ENCODE measurements around the gene PRKCZ. TPM values are rescaled to one million over a fixed set of nuclear protein-coding genes. Genes with fewer than 3 reads are reported as not detected.

Gene PRKCZ
- total and polyA plus RNA-seq, 2 of the 4 experiments (the other 2 are of a cell fraction), result 2.0 to 3.5 TPM

DNA sequence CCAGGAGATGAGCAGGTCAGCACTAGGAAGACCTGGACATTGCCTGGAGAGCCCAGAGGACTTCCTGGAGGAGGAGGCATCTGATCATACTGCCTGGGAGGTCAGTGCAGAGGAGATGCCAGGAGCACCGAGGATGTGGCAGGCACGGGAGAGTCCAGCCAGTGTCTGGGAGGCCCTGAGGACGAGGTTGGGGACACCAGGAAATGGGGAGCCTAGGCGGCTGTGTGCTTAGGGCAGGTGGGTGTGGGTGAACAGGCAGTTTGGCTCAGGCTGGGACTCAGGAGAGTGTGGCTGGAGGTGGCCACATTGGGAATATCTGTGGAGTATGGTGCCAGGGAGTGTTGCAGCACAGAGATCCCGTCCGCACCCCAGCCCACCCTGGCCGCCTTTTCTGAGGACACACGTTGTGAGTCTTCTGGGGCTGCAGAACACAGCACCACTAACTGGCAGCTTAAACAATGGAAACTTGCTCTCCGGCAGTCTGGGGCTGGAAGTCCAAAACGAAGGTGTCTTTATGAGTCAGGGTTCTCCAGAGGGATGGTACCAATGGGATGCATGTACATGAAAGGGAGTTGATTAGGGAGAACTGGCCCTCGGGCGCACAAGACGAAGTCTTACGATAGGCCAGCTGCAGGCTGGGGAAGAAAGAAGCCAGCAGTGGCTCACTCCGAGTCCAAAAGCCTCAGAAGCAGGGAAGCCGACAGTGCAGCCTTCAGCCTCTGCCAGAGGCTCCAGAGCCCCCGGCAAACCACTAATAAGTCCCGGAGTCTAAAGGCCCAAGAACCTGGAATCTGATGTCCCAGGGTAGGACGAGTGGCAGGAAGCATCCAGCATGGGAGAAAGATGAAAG lies 86.4 kb downstream of the PRKCZ start:
- dilution Hi-C loops (cut with HindIII; ENCODE audit: low sequenced_read_pairs, unreplicated experiment), result no loop called here
- peaks cover 9% of the 10 kb centered on the region for H3K9me1 ChIP-seq (ENCODE audit: insufficient read depth, low read length)
- DNase-seq (no peak), ATAC-seq (ENCODE audit: low read depth) (no peak)
- ChIA-PET POLR2A (ENCODE audit: unreplicated experiment) (no interaction called here), CTCF (no interaction called here)
- intact Hi-C loops (cut with micrococcal nuclease), result no loop called here
- no peak overlapping the region for H3K14ac ChIP-seq (replicated peaks; ENCODE audit: low read depth, low read length)
- H4K8ac ChIP-seq (ENCODE audit: low read depth in 2 of 2, low read length in 2 of 2), result no peak overlapping the region
- no peak overlapping the region for H3K4me3 ChIP-seq (ENCODE audit: insufficient read depth, low read depth, low read length)
- H3K36me3 ChIP-seq (ENCODE audit: control insufficient read depth, insufficient read depth, low read length), result no peaks in the 10 kb centered on the region
- H3K27ac ChIP-seq (ENCODE audit: insufficient read depth, low read length), result no peak overlapping the region
- H2BK20ac ChIP-seq (ENCODE audit: low read depth, low read length), result no peak overlapping the region
- no peak overlapping the region for H2BK5ac ChIP-seq (ENCODE audit: low read depth, low read length, poor library complexity, severe bottlenecking)
- peaks cover 16% of the 10 kb centered on the region for H3K4me1 ChIP-seq (ENCODE audit: control insufficient read depth, insufficient read depth, low read length)
- no peaks in the 10 kb centered on the region for H3K79me1 ChIP-seq (ENCODE audit: low read depth in 1 of 2, low read length in 2 of 2)
- no peak overlapping the region for H2BK15ac ChIP-seq (ENCODE audit: low read depth, low read length)
- H4K5ac ChIP-seq (ENCODE audit: low read depth, low read length), result no peak overlapping the region
- peak overlapping the region; percentile 4; the same call in 1 of the 2 replicates for H4K91ac ChIP-seq (ENCODE audit: insufficient read depth, low read depth, low read length)
- no peaks in the 10 kb centered on the region; the same call in 1 of the 2 replicates for H3K27me3 ChIP-seq (ENCODE audit: control insufficient read depth, insufficient read depth, low read length)
- no TSS peak for BruUV-seq (replicated peaks)
- no peak overlapping the region for H2BK120ac ChIP-seq (ENCODE audit: low read depth, low read length)
- no peak overlapping the region for H2AK9ac ChIP-seq (replicated peaks; ENCODE audit: low read depth, low read length, poor library complexity)
- H3K9me3 ChIP-seq (ENCODE audit: control insufficient read depth, insufficient read depth, low read length), result no peaks in the 10 kb centered on the region
- H2AFZ ChIP-seq (replicated peaks; ENCODE audit: low read length, poor library complexity), result peak overlapping the region; percentile 17
- peak overlapping the region; percentile 51 for H2AK5ac ChIP-seq (ENCODE audit: low read depth, low read length)
- no peak overlapping the region for H3K18ac ChIP-seq (ENCODE audit: low read depth, low read length)
- 85% methylated on average over 12 of the region's 19 CpGs; no CpG with 5 or more reads in 1 of the 2 experiments for WGBS, 2 experiments (ENCODE audit: extremely low coverage in 2 of 2, insufficient read length in 1 of 2)
- H3K23ac ChIP-seq (ENCODE audit: low read depth, low read length), result no peak overlapping the region
- H3K9ac ChIP-seq (ENCODE audit: low read depth, low read length), result no peak overlapping the region
- H4K20me1 ChIP-seq (ENCODE audit: insufficient read depth, low read length), result no peaks in the 10 kb centered on the region
- H3K56ac ChIP-seq (ENCODE audit: extremely low read depth, insufficient read depth, low read length), result no peak overlapping the region
- no peak overlapping the region; the same call in 1 of the 2 replicates for H3K4ac ChIP-seq (ENCODE audit: low read depth, low read length)
- in situ Hi-C loops (cut with MboI; ENCODE audit: low sequenced_read_pairs), result no loop called here
- H3K4me2 ChIP-seq (ENCODE audit: low read depth, low read length), result no peak overlapping the region
- no peak for TF ChIP-seq MAFK (IDR thresholded peaks at IDR 0.05; ENCODE audit: low read depth, low read length)
- TF ChIP-seq CHD1 (IDR thresholded peaks at IDR 0.05; ENCODE audit: low read depth, low read length), result no peak
- TF ChIP-seq SMC3 (IDR thresholded peaks at IDR 0.05; ENCODE audit: low read depth, low read length), result no peak
- TF ChIP-seq, protein P1, sequence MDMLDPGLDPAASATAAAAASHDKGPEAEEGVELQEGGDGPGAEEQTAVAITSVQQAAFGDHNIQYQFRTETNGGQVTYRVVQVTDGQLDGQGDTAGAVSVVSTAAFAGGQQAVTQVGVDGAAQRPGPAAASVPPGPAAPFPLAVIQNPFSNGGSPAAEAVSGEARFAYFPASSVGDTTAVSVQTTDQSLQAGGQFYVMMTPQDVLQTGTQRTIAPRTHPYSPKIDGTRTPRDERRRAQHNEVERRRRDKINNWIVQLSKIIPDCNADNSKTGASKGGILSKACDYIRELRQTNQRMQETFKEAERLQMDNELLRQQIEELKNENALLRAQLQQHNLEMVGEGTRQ (IDR thresholded peaks at IDR 0.05; ENCODE audit: low read depth, low read length), result no peak
- TF ChIP-seq MXI1 (IDR thresholded peaks at IDR 0.05; ENCODE audit: borderline replicate concordance, low read depth, low read length), result no peak
- TF ChIP-seq, protein P2, sequence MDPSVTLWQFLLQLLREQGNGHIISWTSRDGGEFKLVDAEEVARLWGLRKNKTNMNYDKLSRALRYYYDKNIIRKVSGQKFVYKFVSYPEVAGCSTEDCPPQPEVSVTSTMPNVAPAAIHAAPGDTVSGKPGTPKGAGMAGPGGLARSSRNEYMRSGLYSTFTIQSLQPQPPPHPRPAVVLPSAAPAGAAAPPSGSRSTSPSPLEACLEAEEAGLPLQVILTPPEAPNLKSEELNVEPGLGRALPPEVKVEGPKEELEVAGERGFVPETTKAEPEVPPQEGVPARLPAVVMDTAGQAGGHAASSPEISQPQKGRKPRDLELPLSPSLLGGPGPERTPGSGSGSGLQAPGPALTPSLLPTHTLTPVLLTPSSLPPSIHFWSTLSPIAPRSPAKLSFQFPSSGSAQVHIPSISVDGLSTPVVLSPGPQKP (IDR thresholded peaks at IDR 0.05; ENCODE audit: borderline replicate concordance, low read depth, low read length), result no peak
- TF ChIP-seq RFX5 (IDR thresholded peaks at IDR 0.05; ENCODE audit: low read depth, low read length), result no peak
- no peak for TF ChIP-seq MAZ (IDR thresholded peaks at IDR 0.05; ENCODE audit: borderline replicate concordance, low read depth, low read length)
- no peak for TF ChIP-seq CEBPB (IDR thresholded peaks at IDR 0.05; ENCODE audit: low read depth, low read length)
- TF ChIP-seq RAD21 (IDR thresholded peaks at IDR 0.05; ENCODE audit: low read length), result no peak
- no peak for TF ChIP-seq RCOR1 (IDR thresholded peaks at IDR 0.05; ENCODE audit: insufficient replicate concordance, low read length)
